PC-9 (cell line): ENCODE data around the gene GTPBP10.

Experiments
- CTCF ChIP-seq: fragments of 200-600 bp; sonication (generic); conservative IDR thresholded peaks from 2 replicates; pipeline ENCODE4 v1.6.1; 2017; ENCODE audit warnings: mixed run types, antibody characterized with exemption, mild to moderate bottlenecking, moderate library complexity
- EZH2 ChIP-seq: fragments of 200-600 bp; sonication (generic); IDR thresholded peaks from 2 replicates; pipeline ENCODE4 v1.8.0; 2017; ENCODE audit warnings: antibody characterized with exemption, low read depth

- TF ChIP-seq CTCF (no peak), EZH2 (no peak)
These were observed 44.4 kb downstream of the GTPBP10 start for GRCh38 chr7:90390926-90391325.
